H1 (cell line): ENCODE data around the gene C1orf74. TPM values are rescaled to one million over a fixed set of nuclear protein-coding genes. Genes with fewer than 3 reads are reported as not detected.
A peak's percentile ranks its signal among the peaks of the same experiment; 100 is the strongest.

Source experiments
- ATF2 ChIP-seq: IDR thresholded peaks from 2 replicates; pipeline ENCODE4 v1.6.1; 2012; ENCODE audit warnings: low read length, inconsistent platforms
- CHD2 ChIP-seq: IDR thresholded peaks from 2 replicates; pipeline ENCODE4 v1.6.1; 2012; ENCODE audit warnings: low read length, improper control_type of control experiment
- CHD7 ChIP-seq: fragments of 300-600 bp; sonication (generic); IDR thresholded peaks from 2 replicates; pipeline ENCODE4 v1.7.1; 2012; ENCODE audit warnings: low read length, moderate library complexity, mild to moderate bottlenecking, inconsistent platforms; ENCODE audit not compliant: insufficient replicate concordance
- EGR1 ChIP-seq: IDR thresholded peaks from 2 replicates; pipeline ENCODE4 v1.6.1; 2011; ENCODE audit warnings: low read depth, low read length, borderline replicate concordance
- RAD21 ChIP-seq, 2 experiments: IDR thresholded peaks in 1 of 2; conservative IDR thresholded peaks in 1 of 2; 2 replicates each; pipeline ENCODE4 v1.6.1; 2011; ENCODE audit warnings: low read depth in 2 of 2, low read length in 2 of 2, improper control_type of control experiment in 1 of 2, inconsistent platforms in 1 of 2, mild to moderate bottlenecking in 1 of 2, moderate library complexity in 1 of 2
- SUZ12 ChIP-seq: fragments of 200-600 bp; sonication (generic); IDR thresholded peaks from 2 replicates; pipeline ENCODE4 v1.6.1; 2012; ENCODE audit warnings: mild to moderate bottlenecking, inconsistent platforms, low read length, moderate library complexity, mixed read lengths
- TAF1 ChIP-seq: IDR thresholded peaks from 2 replicates; pipeline ENCODE4 v1.6.1; 2011; ENCODE audit warnings: mild to moderate bottlenecking, low read depth, low read length
- ZNF274 ChIP-seq: IDR thresholded peaks from 2 replicates; pipeline ENCODE4 v1.7.0; 2012; ENCODE audit warnings: low read length, borderline replicate concordance; ENCODE audit errors: extremely low read depth
- polyA plus RNA-seq, 7 experiments: library from polyadenylated mRNA; depleted of rRNA in 3 of 7; stranded (reverse) in 5 of 7; unstranded in 2 of 7; fragments of >200 nt in 5 of 7; fragments of 200-250 nt in 2 of 7; gene quantifications; 1 replicate in 5 of 7; 2 replicates in 1 of 7; 4 replicates in 1 of 7; pipeline versions ENCODE4 v1.2.1 to v1.2.3, GENCODE V29; 2011 to 2013; ENCODE audit warnings: missing spikeins in 2 of 7, mixed read lengths in 2 of 7
- total RNA-seq: library from RNA; stranded (reverse); fragmentation: NEBNext Ultra II Directional; extraction: Animal tissue kit (Norgen Biotek cat#: 25700); gene quantifications from 2 replicates; pipeline ENCODE4 v1.2.1, GENCODE V29; 2021

The C1orf74 gene
- total and polyA plus RNA-seq, 2 of the 8 experiments (the other 6 are each of a cell fraction or from before 2014, with no cell fraction given): 3.1 to 3.9 TPM

GRCh38 chr1:209747580-209748262, 36.6 kb downstream of the C1orf74 start (continued):
- no peak for TF ChIP-seq CHD7
- TF ChIP-seq CHD2: peak; percentile 47; the same call in 1 of the 2 replicates
- TF ChIP-seq RAD21 (IDR thresholded peaks at IDR 0.05 in 1 of 2, conservative IDR thresholded peaks at IDR 0.05 in 1 of 2; ENCODE audit: low read depth in 2 of 2, low read length in 2 of 2): peak; percentile 70 to 75
- TF ChIP-seq ZNF274: no peak
- TF ChIP-seq EGR1: no peak
- peak; percentile 49 for TF ChIP-seq ATF2
- 0 out of 2 replicates have a peak, but pooled peaks have one; percentile 28 for TF ChIP-seq SUZ12
- TF ChIP-seq TAF1: no peak
